Effector memory CD4-positive, alpha-beta T cell (primary cell): ENCODE data around the gene TAAR2.
"Not testable (repeated sequence)": the region's sequence is repeated elsewhere in the genome, so short reads cannot be mapped to it uniquely, and the experiment has no call there.

Experiments used
- DNase-seq, 3 donors: peaks; one replicate each; pipeline ENCODE4 v3.0.0-alpha.2; 2020
- H3K27ac ChIP-seq: 2 replicates; pipeline ENCODE4 v1.7.0; 2013; ENCODE audit warnings: mild to moderate bottlenecking, low read length, moderate library complexity; ENCODE audit not compliant: insufficient read depth, poor library complexity, severe bottlenecking
- H3K27me3 ChIP-seq: replicated peaks from 2 replicates; pipeline ENCODE4 v1.7.0; 2013; ENCODE audit warnings: mild to moderate bottlenecking, low read length; ENCODE audit not compliant: insufficient read depth, control insufficient read depth, poor library complexity, severe bottlenecking
- H3K36me3 ChIP-seq: 2 replicates; pipeline ENCODE4 v1.7.0; 2013; ENCODE audit warnings: mild to moderate bottlenecking, low read length, moderate library complexity; ENCODE audit not compliant: control insufficient read depth, insufficient read depth
- H3K4me1 ChIP-seq: 2 replicates; pipeline ENCODE4 v1.7.0; 2013; ENCODE audit warnings: low read length, mild to moderate bottlenecking; ENCODE audit not compliant: control insufficient read depth, insufficient read depth, poor library complexity, severe bottlenecking
- H3K4me3 ChIP-seq: 2 replicates; pipeline ENCODE4 v1.7.0; 2013; ENCODE audit warnings: low read length, low read depth, mild to moderate bottlenecking; ENCODE audit not compliant: insufficient read depth, poor library complexity, severe bottlenecking
- H3K9me3 ChIP-seq: 2 replicates; pipeline ENCODE4 v1.7.0; 2013; ENCODE audit warnings: mild to moderate bottlenecking, low read length, moderate library complexity; ENCODE audit not compliant: control insufficient read depth

The TAAR2 gene

GRCh38 chr6:132650429-132650828 lies 26.4 kb upstream of the TAAR2 start:
- H3K9me3 ChIP-seq = no peaks in the 10 kb centered on the region
- no peak for DNase-seq
- no peaks in the 10 kb centered on the region for H3K4me1 ChIP-seq
- no peaks in the 10 kb centered on the region for H3K36me3 ChIP-seq
- H3K27ac ChIP-seq = no peak overlapping the region
- no peaks in the 10 kb centered on the region for H3K27me3 ChIP-seq
- H3K4me3 ChIP-seq = no peak overlapping the region

- no peaks in the 10 kb centered on the region for H3K9me3 ChIP-seq
- no peaks in the 10 kb centered on the region for H3K4me1 ChIP-seq
- no peaks in the 10 kb centered on the region for H3K36me3 ChIP-seq
- H3K27me3 ChIP-seq = no peaks in the 10 kb centered on the region
- H3K27ac ChIP-seq = no peak overlapping the region
- DNase-seq = no peak
- no peak overlapping the region for H3K4me3 ChIP-seq
Observed at GRCh38 chr6:132648828-132649227, 24.8 kb upstream of the TAAR2 start.

- no peaks in the 10 kb centered on the region for H3K9me3 ChIP-seq
- no peaks in the 10 kb centered on the region for H3K27me3 ChIP-seq
- no peak overlapping the region for H3K4me3 ChIP-seq
- H3K36me3 ChIP-seq = no peaks in the 10 kb centered on the region
- DNase-seq = no peak
- no peaks in the 10 kb centered on the region for H3K4me1 ChIP-seq
- H3K27ac ChIP-seq = no peak overlapping the region
Observed at GRCh38 chr6:132648356-132648755, 24.3 kb upstream of the TAAR2 start.

DNA sequence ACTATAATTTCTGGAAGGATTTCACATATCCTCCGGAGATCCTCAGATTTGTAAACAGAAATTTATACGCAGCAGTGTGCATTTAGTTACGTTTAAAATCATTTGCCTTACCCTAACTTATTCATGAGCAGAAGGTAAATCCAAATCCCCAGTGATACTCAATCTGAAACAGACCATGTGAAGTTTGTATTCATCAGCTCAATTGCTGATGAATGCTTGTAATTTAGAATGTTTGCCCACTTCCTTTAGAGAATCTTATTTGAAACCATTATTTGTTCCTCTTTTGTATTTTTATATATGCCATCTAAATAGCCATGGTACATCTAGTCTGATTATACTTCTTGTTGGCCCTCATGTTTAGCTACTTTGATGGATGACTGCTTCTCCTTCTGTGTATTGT lies 19.5 kb upstream of the TAAR2 start:
- Histone ChIP-seq H3K9me3 (no peaks in the 10 kb centered on the region), H3K4me1 (no peaks in the 10 kb centered on the region), H3K36me3 (no peaks in the 10 kb centered on the region), H3K27ac (no peak overlapping the region), H3K4me3 (no peak overlapping the region), H3K27me3 (no peaks in the 10 kb centered on the region)
- no peak for DNase-seq

- not testable (repeated sequence) for H3K27me3 ChIP-seq, H3K27ac ChIP-seq, DNase-seq, H3K4me3 ChIP-seq, H3K9me3 ChIP-seq, H3K36me3 ChIP-seq, H3K4me1 ChIP-seq
Observed at GRCh38 chr6:132637135-132637534, 13.1 kb upstream of the TAAR2 start.

DNA sequence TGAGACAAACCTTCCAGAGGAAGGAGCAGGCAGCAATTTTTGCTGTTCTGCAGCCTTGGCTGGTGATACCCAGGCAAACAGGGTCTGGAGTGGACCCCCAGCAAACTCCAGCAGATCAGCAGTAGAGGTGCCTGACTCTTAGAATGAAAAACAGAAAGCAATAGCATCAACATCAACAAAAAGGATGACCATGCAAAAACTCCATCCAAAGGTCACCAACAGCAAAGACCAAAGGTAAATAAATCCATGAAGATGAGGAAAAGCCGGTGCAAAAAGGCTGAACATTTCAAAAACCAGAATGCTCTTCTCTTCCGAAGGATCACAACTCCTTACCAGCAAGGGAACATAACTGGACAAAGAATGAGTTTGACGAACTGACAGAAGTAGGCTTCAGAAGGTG lies 11.8 kb upstream of the TAAR2 start:
- H3K4me1 ChIP-seq, H3K36me3 ChIP-seq, H3K27me3 ChIP-seq, DNase-seq, H3K27ac ChIP-seq, H3K4me3 ChIP-seq, H3K9me3 ChIP-seq: not testable (repeated sequence)

DNA sequence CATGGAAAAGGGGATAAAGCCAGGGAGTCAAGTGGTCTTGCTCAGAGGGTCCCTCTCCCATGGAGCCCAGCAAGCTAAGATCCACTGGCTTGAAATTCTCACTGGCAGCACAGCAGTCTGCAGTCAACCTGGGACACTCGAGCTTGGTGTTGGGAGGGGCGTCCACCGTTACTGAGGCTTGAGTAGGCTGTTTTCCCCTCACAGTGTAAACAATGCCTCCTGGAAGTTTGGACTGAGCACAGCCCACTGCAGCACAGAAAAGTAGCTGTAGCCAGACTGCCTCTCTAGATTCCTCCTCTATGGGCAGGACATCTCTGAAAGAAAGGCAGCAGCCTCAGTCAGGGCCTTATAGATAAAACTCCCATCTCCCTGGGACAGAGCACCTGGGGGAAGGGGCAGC lies 11.2 kb upstream of the TAAR2 start:
- not testable (repeated sequence) for H3K27me3 ChIP-seq, H3K36me3 ChIP-seq, H3K9me3 ChIP-seq, DNase-seq, H3K4me3 ChIP-seq, H3K4me1 ChIP-seq, H3K27ac ChIP-seq

DNA sequence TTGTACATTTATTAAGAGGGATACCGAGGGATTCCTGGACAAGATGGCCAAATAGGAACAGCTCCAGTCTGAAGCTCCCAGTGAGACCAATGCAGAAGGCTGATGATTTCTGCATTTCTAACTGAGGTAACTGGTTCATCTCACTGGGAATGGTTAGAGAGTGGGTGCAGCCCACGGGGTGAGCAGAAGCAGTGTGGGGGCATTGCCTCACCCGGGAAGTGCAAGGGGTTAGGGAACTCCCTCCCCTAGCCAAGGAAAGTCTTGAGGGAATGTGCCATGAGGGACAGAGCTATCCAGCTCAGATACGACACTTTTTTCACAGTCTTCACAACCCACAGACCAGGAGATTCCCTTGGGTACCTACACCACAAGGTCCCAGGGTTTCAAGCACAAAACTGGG lies 10.7 kb upstream of the TAAR2 start:
- DNase-seq = no peak
- no peaks in the 10 kb centered on the region for H3K27me3 ChIP-seq
- H3K4me3 ChIP-seq = no peak overlapping the region
- no peak overlapping the region for H3K27ac ChIP-seq
- H3K36me3 ChIP-seq = no peaks in the 10 kb centered on the region
- H3K9me3 ChIP-seq = no peaks in the 10 kb centered on the region
- no peaks in the 10 kb centered on the region for H3K4me1 ChIP-seq

- Histone ChIP-seq H3K36me3 (no peaks in the 10 kb centered on the region), H3K27me3 (no peaks in the 10 kb centered on the region), H3K4me3 (no peak overlapping the region), H3K9me3 (no peaks in the 10 kb centered on the region), H3K4me1 (no peaks in the 10 kb centered on the region), H3K27ac (no peak overlapping the region)
- DNase-seq = no peak
Observed at GRCh38 chr6:132633362-132633761, 9.3 kb upstream of the TAAR2 start.

- Histone ChIP-seq H3K27me3 (no peaks in the 10 kb centered on the region), H3K36me3 (no peaks in the 10 kb centered on the region), H3K4me3 (no peak overlapping the region), H3K9me3 (no peaks in the 10 kb centered on the region), H3K27ac (no peak overlapping the region), H3K4me1 (no peaks in the 10 kb centered on the region)
- DNase-seq = no peak
Observed at GRCh38 chr6:132623106-132623845, 799 bp downstream of the TAAR2 start.
